ENCODE measurements around the gene MYH13.
A peak's percentile ranks its signal among the peaks of the same experiment; 100 is the strongest.

The MYH13 gene

GRCh38 chr17:10339051-10339450, 33.8 kb downstream of the MYH13 start:
- no peak for DNase-seq

GRCh38 chr17:10337976-10338375, 34.8 kb downstream of the MYH13 start:
- DNase-seq: no peak

DNA sequence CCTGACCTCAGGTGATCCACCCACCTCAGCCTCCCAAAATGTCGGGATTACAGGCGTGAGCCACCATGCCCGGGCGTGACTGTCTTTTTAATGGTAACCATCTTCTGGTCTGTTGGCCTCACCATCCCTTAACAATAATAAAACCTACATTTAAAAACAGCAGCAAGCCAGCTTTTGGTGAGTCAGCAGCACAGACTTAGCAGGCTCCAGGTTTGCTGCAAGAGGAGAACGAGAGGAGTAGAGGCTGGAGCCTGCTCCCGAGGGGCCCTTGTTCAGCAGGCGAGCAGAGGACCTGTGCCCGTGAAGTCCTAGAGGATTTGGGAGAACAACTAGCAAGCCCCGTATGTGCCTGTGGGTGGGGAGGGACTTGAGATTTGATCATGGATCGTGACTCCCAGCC, 35.7 kb downstream of the MYH13 start:
- DNase-seq: no peak

- no peak for DNase-seq
Measured at GRCh38 chr17:10336393-10336792, 36.4 kb downstream of the MYH13 start.

DNA sequence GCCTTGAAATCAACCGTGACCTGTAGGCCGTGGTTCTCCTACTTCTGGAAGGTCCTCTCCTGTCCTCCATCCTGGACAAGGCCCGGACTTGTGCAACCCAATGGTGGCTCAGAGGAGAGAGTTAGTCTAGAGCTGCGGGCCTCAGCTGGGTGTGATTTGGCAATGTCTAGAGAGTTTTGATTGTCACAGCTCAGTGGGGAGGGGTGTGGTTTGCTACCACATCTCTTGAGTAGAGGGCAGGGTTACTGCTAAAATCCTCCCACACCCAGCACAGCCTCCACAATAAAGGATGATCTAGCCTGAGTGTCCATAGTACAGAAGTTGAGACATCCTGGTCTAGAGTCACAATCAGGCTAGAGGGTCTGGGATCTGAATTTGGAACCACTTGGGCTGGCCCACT, 40.3 kb downstream of the MYH13 start:
- DNase-seq: no peak

GRCh38 chr17:10328971-10329923, 43.6 kb downstream of the MYH13 start:
- DNase-seq: no peak

GRCh38 chr17:10328206-10328605, 44.6 kb downstream of the MYH13 start:
- DNase-seq: no peak

DNA sequence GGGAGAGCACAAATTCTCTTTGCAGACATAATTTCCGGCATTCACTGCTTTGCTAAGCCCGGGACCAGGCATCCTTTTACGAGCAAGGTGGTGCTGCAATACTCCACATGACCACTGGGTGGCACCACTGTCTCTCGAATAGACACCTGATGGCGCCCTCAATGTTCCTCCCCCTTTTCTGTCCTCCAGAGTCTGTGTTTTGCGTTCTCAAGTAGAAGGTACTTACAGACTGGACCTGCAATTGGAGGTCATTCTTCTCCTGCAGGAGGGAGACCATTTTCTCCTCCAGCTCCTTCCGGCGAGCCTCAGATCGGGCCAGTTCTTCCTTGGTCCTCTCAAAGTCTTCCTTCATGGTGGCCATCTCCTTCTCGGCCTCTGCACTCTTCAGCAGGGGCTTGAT, 45.2 kb downstream of the MYH13 start:
- peak; percentile 76 to 78 for DNase-seq

- no peak for DNase-seq
Measured at GRCh38 chr17:10325031-10325695, 47.6 kb downstream of the MYH13 start.

- no peak for DNase-seq
Measured at GRCh38 chr17:10323812-10324610, 48.8 kb downstream of the MYH13 start.

DNA sequence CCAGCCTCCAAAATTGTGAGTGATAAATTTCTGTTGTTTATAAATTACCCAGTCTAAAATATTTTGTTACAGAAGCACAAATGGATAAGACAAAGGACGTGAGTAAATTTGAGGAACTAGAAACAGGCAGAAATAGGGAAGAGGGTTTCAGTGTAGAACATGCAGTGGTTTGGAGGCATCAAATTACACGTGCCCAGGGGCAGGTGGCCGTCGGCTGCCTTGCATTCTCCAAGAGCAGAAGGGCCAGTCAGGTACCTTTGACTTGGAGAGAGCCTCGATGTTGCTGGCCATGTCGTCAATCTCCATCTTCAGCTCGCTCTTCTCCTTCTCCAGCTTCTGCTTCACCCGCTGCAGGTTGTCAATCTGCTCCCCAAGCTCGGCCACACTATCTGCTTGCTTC, 54.3 kb downstream of the MYH13 start:
- no peak for DNase-seq

DNA sequence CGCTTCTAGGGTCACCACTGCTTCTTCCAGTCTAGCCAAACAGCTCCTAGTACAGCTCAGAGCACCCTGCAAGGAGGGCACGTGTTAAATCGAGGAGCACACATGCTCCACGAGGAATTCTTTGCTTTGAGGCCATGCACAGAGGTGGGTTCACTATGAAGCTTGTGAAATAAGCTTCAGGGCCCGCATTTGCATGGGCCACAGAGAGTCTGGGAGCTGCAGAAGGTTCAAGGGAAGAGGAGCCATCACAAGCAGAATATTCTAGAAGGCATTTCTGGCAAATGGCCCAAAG, 55.3 kb downstream of the MYH13 start:
- DNase-seq: no peak

- DNase-seq: peak in 1 of 2 donors; percentile 35
Measured at GRCh38 chr17:10316801-10317542, 55.8 kb downstream of the MYH13 start.

GRCh38 chr17:10314329-10314728, 58.5 kb downstream of the MYH13 start:
- DNase-seq: no peak

GRCh38 chr17:10313037-10313672, 59.7 kb downstream of the MYH13 start:
- no peak for DNase-seq

- no peak for DNase-seq
Measured at GRCh38 chr17:10311131-10311530, 61.7 kb downstream of the MYH13 start.

- no peak for DNase-seq
Measured at GRCh38 chr17:10309003-10309974, 63.5 kb downstream of the MYH13 start.

DNA sequence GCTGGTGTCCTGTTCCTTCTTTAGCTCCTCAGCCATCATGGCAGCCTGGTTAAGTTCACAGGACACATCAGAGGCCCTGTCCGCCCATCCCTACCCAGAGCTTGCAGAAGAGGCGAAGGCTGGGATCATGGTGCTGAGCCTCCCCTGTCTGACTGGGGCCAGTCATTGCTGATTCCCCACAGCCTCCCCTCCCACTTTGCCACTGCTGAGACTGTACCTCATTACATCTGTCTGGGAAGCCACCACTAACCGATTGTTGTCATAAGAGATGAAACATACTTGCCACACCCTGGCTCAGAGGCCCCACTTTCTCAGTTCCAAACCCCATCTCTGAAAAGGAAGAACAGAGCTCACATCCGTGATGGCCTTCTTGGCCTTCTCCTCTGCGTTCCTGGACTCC, 66.2 kb downstream of the MYH13 start:
- no peak for DNase-seq

DNA sequence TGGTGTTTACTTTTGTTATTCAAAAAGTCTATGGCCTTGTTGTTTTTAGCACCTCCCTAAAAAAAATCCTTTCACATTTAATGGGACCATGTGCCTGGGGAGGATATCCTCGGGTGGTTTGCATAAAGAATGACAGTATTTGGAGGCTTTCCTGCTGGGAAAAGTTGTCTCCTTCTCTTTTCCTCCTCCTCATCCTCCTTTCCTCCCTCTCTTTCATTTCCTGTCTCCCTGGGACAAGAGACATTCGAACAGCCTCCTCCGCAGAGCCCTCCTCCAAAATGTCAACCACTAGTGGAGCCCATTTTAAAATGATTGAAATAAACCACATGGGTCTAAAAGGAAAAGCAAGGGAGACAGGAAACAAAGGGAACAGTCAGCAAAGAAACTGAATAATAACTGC, 67.4 kb downstream of the MYH13 start:
- no peak for DNase-seq

- no peak for DNase-seq
Measured at GRCh38 chr17:10304758-10305300, 68.0 kb downstream of the MYH13 start.

DNA sequence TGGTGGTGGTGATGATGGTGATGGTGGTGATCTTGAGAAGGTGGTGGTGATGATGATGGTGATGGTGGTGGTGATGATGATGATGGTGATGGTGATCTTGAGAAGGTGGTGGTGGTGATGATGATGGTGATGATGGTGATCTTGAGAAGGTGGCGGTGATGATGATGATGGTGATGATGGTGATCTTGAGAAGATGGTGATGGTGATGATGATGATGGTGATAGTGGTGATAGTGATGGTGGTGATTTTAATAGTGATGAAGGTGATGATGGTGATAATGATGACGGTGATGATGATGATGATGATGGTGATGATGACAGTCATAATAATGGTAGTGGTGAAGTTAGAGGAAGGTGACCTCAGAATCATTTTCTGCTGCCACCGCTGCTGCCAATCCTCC, 75.1 kb downstream of the MYH13 start:
- DNase-seq: no peak

Measured in stimulated activated CD4-positive, alpha-beta T cell treated with anti-CD3 and anti-CD28 coated beads, Interleukin-2, amount 100 ng/mL, for 48 hours (primary cell).